Body of pancreas (tissue), 4 donors: ENCODE data around the gene C9orf85.

Source experiments
- POLR2A ChIP-seq, 3 donors: fragments of 450-650 bp; IDR thresholded peaks; one replicate each; pipeline ENCODE4 v1.6.1; 2016; ENCODE audit warnings: antibody characterized with exemption in 3 of 3, mild to moderate bottlenecking in 2 of 3
- TF ChIP-seq, protein P1 (sequence below), 7 experiments: fragments of 450-650 bp in 4 of 7; fragments of 200-600 bp in 3 of 7; sonication (generic) in 3 of 7; IDR thresholded peaks; one replicate each; pipeline ENCODE4 v1.5.1; 2016 to 2019; ENCODE audit warnings: antibody characterized with exemption in 7 of 7

DNA sequence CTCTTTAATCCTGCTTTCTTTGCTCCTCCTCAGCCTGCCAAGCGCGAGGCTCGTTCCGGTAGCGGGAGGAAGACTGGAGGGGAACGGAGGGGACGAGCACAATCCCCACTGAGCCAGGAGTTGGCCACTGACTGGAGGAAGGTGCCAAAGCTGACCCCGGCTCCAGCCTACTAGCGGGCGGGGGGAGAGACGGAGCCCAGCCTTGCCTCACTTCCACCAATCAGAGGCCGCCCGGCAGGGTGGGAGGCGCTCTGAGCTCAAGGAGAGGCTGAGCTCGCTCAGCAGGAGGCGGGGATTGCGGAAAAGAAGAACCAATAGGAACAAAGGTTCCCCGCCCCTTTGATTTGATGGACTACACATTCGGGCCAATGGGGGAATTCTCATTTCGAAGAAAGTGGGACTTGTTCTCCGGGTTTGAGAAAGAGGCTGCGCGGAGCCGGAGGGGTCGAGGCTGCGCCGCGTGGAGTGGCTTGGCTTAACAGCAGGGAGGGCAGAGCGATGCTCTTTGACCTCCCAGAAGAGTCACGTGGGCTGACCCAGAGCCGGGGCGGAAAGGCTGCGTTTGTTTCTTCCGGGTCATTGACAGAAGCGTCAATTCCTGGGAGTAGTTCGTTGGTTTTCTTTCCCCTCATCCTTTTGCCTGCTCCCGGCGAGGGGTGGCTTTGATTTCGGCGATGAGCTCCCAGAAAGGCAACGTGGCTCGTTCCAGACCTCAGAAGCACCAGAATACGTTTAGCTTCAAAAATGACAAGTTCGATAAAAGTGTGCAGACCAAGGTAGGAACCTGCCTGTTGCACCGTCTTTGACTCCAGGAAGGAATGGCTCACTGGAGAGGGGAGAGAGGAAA, at the start of gene C9orf85, which contains the start of gene ABHD17B:
- TF ChIP-seq, protein P1, sequence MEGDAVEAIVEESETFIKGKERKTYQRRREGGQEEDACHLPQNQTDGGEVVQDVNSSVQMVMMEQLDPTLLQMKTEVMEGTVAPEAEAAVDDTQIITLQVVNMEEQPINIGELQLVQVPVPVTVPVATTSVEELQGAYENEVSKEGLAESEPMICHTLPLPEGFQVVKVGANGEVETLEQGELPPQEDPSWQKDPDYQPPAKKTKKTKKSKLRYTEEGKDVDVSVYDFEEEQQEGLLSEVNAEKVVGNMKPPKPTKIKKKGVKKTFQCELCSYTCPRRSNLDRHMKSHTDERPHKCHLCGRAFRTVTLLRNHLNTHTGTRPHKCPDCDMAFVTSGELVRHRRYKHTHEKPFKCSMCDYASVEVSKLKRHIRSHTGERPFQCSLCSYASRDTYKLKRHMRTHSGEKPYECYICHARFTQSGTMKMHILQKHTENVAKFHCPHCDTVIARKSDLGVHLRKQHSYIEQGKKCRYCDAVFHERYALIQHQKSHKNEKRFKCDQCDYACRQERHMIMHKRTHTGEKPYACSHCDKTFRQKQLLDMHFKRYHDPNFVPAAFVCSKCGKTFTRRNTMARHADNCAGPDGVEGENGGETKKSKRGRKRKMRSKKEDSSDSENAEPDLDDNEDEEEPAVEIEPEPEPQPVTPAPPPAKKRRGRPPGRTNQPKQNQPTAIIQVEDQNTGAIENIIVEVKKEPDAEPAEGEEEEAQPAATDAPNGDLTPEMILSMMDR (IDR thresholded peaks at IDR 0.05): peak in 1 of 7 experiments; percentile 3
- peak; percentile 95 to 98 (median 98) for TF ChIP-seq POLR2A (IDR thresholded peaks at IDR 0.05)
